SH-SY5Y (cell line): Measurements from ENCODE around the gene ANTKMT.

Source experiments
- GATA2 ChIP-seq: IDR thresholded peaks from 2 replicates; pipeline ENCODE4 v1.6.1; 2011; ENCODE audit warnings: mild to moderate bottlenecking, low read depth, low read length
- GATA3 ChIP-seq: IDR thresholded peaks from 2 replicates; pipeline ENCODE4 v1.6.1; 2011; ENCODE audit warnings: low read depth, mild to moderate bottlenecking, low read length, moderate library complexity

DNA sequence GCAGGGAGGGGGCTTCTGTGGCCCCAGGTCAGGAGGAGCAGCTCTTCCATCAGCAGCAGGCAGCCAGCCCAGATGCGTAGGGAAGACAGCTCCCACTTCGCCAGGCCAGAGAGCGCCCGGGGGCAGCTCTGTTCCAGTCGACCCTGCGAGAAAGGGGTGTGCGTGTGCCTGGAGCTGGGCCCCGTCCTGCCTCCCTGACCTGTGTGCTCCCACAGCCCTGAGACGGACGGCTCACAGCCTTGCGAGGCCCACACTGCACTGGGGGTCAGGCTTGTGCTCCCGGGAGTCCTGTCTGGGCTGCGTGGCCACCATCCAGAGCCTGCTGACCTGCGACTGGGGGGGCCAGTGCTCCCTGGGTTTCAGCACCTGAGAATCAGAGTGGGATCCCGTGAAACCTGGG lies 39.1 kb downstream of the ANTKMT start:
- TF ChIP-seq GATA3 = no peak
- no peak for TF ChIP-seq GATA2
